ENCODE data around the gene DGKB.

- TF ChIP-seq POLR2AphosphoS5 (IDR thresholded peaks at IDR 0.05; ENCODE audit: low read depth) (no peak), GABPA (IDR thresholded peaks at IDR 0.05; ENCODE audit: low read depth) (no peak)
These were observed 32.2 kb downstream of the DGKB start for GRCh38 chr7:14870394-14870793.
